Brain microvascular endothelial cell (primary cell): Measurements from ENCODE around the gene TAB3.

Source experiments
- DNase-seq: peaks from one replicate; pipeline ENCODE4 v3.0.0-alpha.2; 2020
- H3K27ac ChIP-seq: fragments of 250-450 bp; sonication (Bioruptor Pico); 2 replicates; pipeline ENCODE4 v1.5.1; 2020; ENCODE audit warnings: mild to moderate bottlenecking, moderate library complexity
- H3K27me3 ChIP-seq: fragments of 250-450 bp; sonication (Bioruptor Pico); replicated peaks from 2 replicates; pipeline ENCODE4 v1.5.1; 2020; ENCODE audit warnings: mild to moderate bottlenecking
- H3K36me3 ChIP-seq: fragments of 250-450 bp; sonication (Bioruptor Pico); replicated peaks from 2 replicates; pipeline ENCODE4 v1.5.1; 2020; ENCODE audit warnings: mild to moderate bottlenecking
- H3K4me3 ChIP-seq: 2 replicates; pipeline ENCODE4 v1.5.1; 2011; ENCODE audit warnings: low read depth, mild to moderate bottlenecking, control low read depth, low read length, moderate library complexity
- CTCF ChIP-seq: IDR thresholded peaks from 2 replicates; pipeline ENCODE4 v1.5.1; 2011; ENCODE audit warnings: low read depth, mild to moderate bottlenecking, moderate library complexity, low read length, control low read depth, inconsistent platforms; ENCODE audit errors: missing control alignments
- in situ Hi-C: cut with HindIII; loops from 2 replicates; pipeline ENCODE4 v1.10.0; 2017; ENCODE audit warnings: low sequenced_read_pairs, low pct_ligation_motif_present

Gene TAB3

GRCh38 chrX:30814978-30815377 lies 74.1 kb downstream of the TAB3 start:
- H3K4me3 ChIP-seq, result no peak overlapping the region
- no peaks in the 10 kb centered on the region for H3K27me3 ChIP-seq
- H3K27ac ChIP-seq, result no peak overlapping the region
- H3K36me3 ChIP-seq, result no peaks in the 10 kb centered on the region
- DNase-seq, result no peak
- no peak for TF ChIP-seq CTCF
- in situ Hi-C loops, result no loop called here

GRCh38 chrX:30812326-30812725 lies 76.7 kb downstream of the TAB3 start:
- no peaks in the 10 kb centered on the region for H3K36me3 ChIP-seq
- in situ Hi-C loops, result no loop called here
- no peaks in the 10 kb centered on the region for H3K27me3 ChIP-seq
- TF ChIP-seq CTCF, result no peak
- H3K4me3 ChIP-seq, result no peak overlapping the region
- no peak overlapping the region for H3K27ac ChIP-seq
- no peak for DNase-seq

- Histone ChIP-seq H3K4me3 (no peak overlapping the region), H3K27ac (no peak overlapping the region), H3K27me3 (no peaks in the 10 kb centered on the region), H3K36me3 (no peaks in the 10 kb centered on the region)
- in situ Hi-C loops, result no loop called here
- no peak for DNase-seq
- TF ChIP-seq CTCF, result no peak
These were observed 82.8 kb downstream of the TAB3 start for GRCh38 chrX:30806187-30806728.

GRCh38 chrX:30804462-30804861 lies 84.6 kb downstream of the TAB3 start:
- no peak for DNase-seq
- Histone ChIP-seq H3K36me3 (no peaks in the 10 kb centered on the region), H3K27me3 (no peaks in the 10 kb centered on the region), H3K27ac (no peak overlapping the region), H3K4me3 (no peak overlapping the region)
- in situ Hi-C loops, result no loop called here
- no peak for TF ChIP-seq CTCF

- Histone ChIP-seq H3K27me3 (no peaks in the 10 kb centered on the region), H3K4me3 (no peak overlapping the region), H3K27ac (no peak overlapping the region), H3K36me3 (no peaks in the 10 kb centered on the region)
- TF ChIP-seq CTCF, result no peak
- DNase-seq, result no peak
- in situ Hi-C loops, result no loop called here
These were observed 88.2 kb downstream of the TAB3 start for GRCh38 chrX:30800901-30801300.

- no peaks in the 10 kb centered on the region for H3K36me3 ChIP-seq
- TF ChIP-seq CTCF, result no peak
- no peak for DNase-seq
- no peak overlapping the region for H3K4me3 ChIP-seq
- H3K27me3 ChIP-seq, result no peaks in the 10 kb centered on the region
- in situ Hi-C loops, result no loop called here
- no peak overlapping the region for H3K27ac ChIP-seq
These were observed 89.7 kb downstream of the TAB3 start for GRCh38 chrX:30799327-30799726.
